H9 (cell line): ENCODE results near the gene TP73. TPM values are rescaled to one million over a fixed set of nuclear protein-coding genes. Genes with fewer than 3 reads are reported as not detected.

Experiments used
- DNase-seq: peaks from one replicate; pipeline ENCODE4 v3.0.0-alpha.2; 2017
- H2AFZ ChIP-seq: one replicate; pipeline ENCODE4 v1.6.1; 2013; ENCODE audit warnings: mild to moderate bottlenecking, low read length, control low read depth, moderate library complexity
- H2AK5ac ChIP-seq: 2 replicates; pipeline ENCODE4 v1.6.1; 2013; ENCODE audit warnings: low read length, control low read depth, mixed read lengths; ENCODE audit not compliant: insufficient read length
- H2BK120ac ChIP-seq: one replicate; pipeline ENCODE4 v1.6.1; 2013; ENCODE audit warnings: low read depth, mild to moderate bottlenecking, low read length, control low read depth, inconsistent platforms; ENCODE audit not compliant: poor library complexity, severe bottlenecking
- H2BK12ac ChIP-seq: 2 replicates; pipeline ENCODE4 v1.6.1; 2013; ENCODE audit warnings: low read length, control low read depth, mixed read lengths, low read depth; ENCODE audit not compliant: insufficient read length
- H2BK15ac ChIP-seq: 2 replicates; pipeline ENCODE4 v1.6.1; 2013; ENCODE audit warnings: low read depth, low read length, control low read depth
- H2BK20ac ChIP-seq: one replicate; pipeline ENCODE4 v1.6.1; 2013; ENCODE audit warnings: low read depth, mild to moderate bottlenecking, low read length, control low read depth, inconsistent platforms; ENCODE audit not compliant: poor library complexity, severe bottlenecking
- H2BK5ac ChIP-seq: 2 replicates; pipeline ENCODE4 v1.6.1; 2013; ENCODE audit warnings: low read length, control low read depth, mixed read lengths; ENCODE audit not compliant: insufficient read length
- H3K14ac ChIP-seq: 2 replicates; pipeline ENCODE4 v1.6.1; 2013; ENCODE audit warnings: low read length, control low read depth; ENCODE audit not compliant: insufficient read depth
- H3K18ac ChIP-seq: 2 replicates; pipeline ENCODE4 v1.6.1; 2013; ENCODE audit warnings: low read depth, mild to moderate bottlenecking, mixed read lengths, low read length, control low read depth; ENCODE audit not compliant: insufficient read length
- H3K23ac ChIP-seq: 2 replicates; pipeline ENCODE4 v1.6.1; 2013; ENCODE audit warnings: low read length, control low read depth, mixed read lengths, low read depth; ENCODE audit not compliant: insufficient read length
- H3K23me2 ChIP-seq: 2 replicates; pipeline ENCODE4 v1.6.1; 2013; ENCODE audit warnings: low read depth, mild to moderate bottlenecking, mixed read lengths, low read length, control low read depth; ENCODE audit not compliant: insufficient read length, poor library complexity, severe bottlenecking
- H3K27ac ChIP-seq: 2 replicates; pipeline ENCODE4 v1.5.1; 2013; ENCODE audit warnings: low read length, control low read depth, mixed read lengths, low read depth; ENCODE audit not compliant: insufficient read length
- H3K27me3 ChIP-seq: 2 replicates; pipeline ENCODE4 v1.6.1; 2013; ENCODE audit warnings: low read length, control low read depth, inconsistent platforms; ENCODE audit not compliant: insufficient read depth
- H3K4ac ChIP-seq: 2 replicates; pipeline ENCODE4 v1.6.1; 2013; ENCODE audit warnings: low read depth, mild to moderate bottlenecking, control low read depth, inconsistent platforms, low read length, moderate library complexity
- H3K4me1 ChIP-seq: 2 replicates; pipeline ENCODE4 v1.6.1; 2013; ENCODE audit warnings: low read length, control low read depth, inconsistent platforms; ENCODE audit not compliant: insufficient read depth
- H3K4me2 ChIP-seq: 2 replicates; pipeline ENCODE4 v1.6.1; 2013; ENCODE audit warnings: low read length, control low read depth, mixed read lengths; ENCODE audit not compliant: insufficient read length, insufficient read depth
- H3K56ac ChIP-seq: 2 replicates; pipeline ENCODE4 v1.6.1; 2013; ENCODE audit warnings: low read depth, mild to moderate bottlenecking, mixed read lengths, low read length, control low read depth; ENCODE audit not compliant: insufficient read length
- H3K79me1 ChIP-seq: 2 replicates; pipeline ENCODE4 v1.6.1; 2013; ENCODE audit warnings: low read depth, mild to moderate bottlenecking, moderate library complexity, low read length, control low read depth, inconsistent platforms; ENCODE audit not compliant: insufficient read depth, poor library complexity, severe bottlenecking
- H3K79me2 ChIP-seq: 2 replicates; pipeline ENCODE4 v1.6.1; 2013; ENCODE audit warnings: low read length, control low read depth, inconsistent platforms; ENCODE audit not compliant: insufficient read depth
- H3K9ac ChIP-seq: 2 replicates; pipeline ENCODE4 v1.6.1; 2013; ENCODE audit warnings: low read length, control low read depth, mixed read lengths; ENCODE audit not compliant: insufficient read length; ENCODE audit errors: extremely low read depth
- H3K9me3 ChIP-seq: one replicate; pipeline ENCODE4 v1.6.1; 2013; ENCODE audit warnings: low read depth, low read length, inconsistent platforms; ENCODE audit not compliant: control insufficient read depth
- H3T11ph ChIP-seq: one replicate; pipeline ENCODE4 v1.6.1; 2013; ENCODE audit warnings: mild to moderate bottlenecking, low read length, control low read depth, inconsistent platforms
- H4K20me1 ChIP-seq: one replicate; pipeline ENCODE4 v1.6.1; 2013; ENCODE audit not compliant: control insufficient read depth, insufficient read length, insufficient read depth
- H4K5ac ChIP-seq: 2 replicates; pipeline ENCODE4 v1.6.1; 2013; ENCODE audit warnings: low read depth, mild to moderate bottlenecking, mixed read lengths, low read length, control low read depth; ENCODE audit not compliant: insufficient read length
- H4K8ac ChIP-seq: replicated peaks from 2 replicates; pipeline ENCODE4 v1.6.1; 2013; ENCODE audit warnings: low read length, control low read depth, mixed read lengths, low read depth; ENCODE audit not compliant: insufficient read length
- H4K91ac ChIP-seq: 2 replicates; pipeline ENCODE4 v1.6.1; 2013; ENCODE audit warnings: low read depth, mild to moderate bottlenecking, moderate library complexity, mixed read lengths, low read length, control low read depth; ENCODE audit not compliant: insufficient read length
- H3K27ac Mint-ChIP-seq, 3 experiments: 2 replicates in 2 of 3; 3 replicates in 1 of 3; pipeline ENCODE4 v1.8.0; 2020 to 2021; ENCODE audit warnings: mixed read lengths in 3 of 3, mild to moderate bottlenecking in 1 of 3, moderate library complexity in 1 of 3
- H3K27me3 Mint-ChIP-seq: 2 replicates; pipeline ENCODE4 v1.8.0; 2021; ENCODE audit warnings: low read depth, mild to moderate bottlenecking, moderate library complexity, mixed read lengths
- H3K36me3 Mint-ChIP-seq, 3 experiments: 2 replicates in 2 of 3; 3 replicates in 1 of 3; pipeline ENCODE4 v1.8.0; 2020 to 2021; ENCODE audit warnings: low read depth in 3 of 3, mixed read lengths in 3 of 3; ENCODE audit not compliant: insufficient read depth in 1 of 3
- H3K4me1 Mint-ChIP-seq, 2 experiments: 2 replicates each; pipeline ENCODE4 v1.8.0; 2020; ENCODE audit warnings: mixed read lengths in 2 of 2
- H3K4me3 Mint-ChIP-seq, 2 experiments: 2 replicates in 1 of 2; 3 replicates in 1 of 2; pipeline ENCODE4 v1.8.0; 2020 to 2021; ENCODE audit warnings: mild to moderate bottlenecking in 2 of 2, mixed read lengths in 2 of 2, moderate library complexity in 1 of 2
- H3K9me3 Mint-ChIP-seq, 2 experiments: 2 replicates in 1 of 2; 3 replicates in 1 of 2; pipeline ENCODE4 v1.8.0; 2020; ENCODE audit warnings: mild to moderate bottlenecking in 2 of 2, mixed read lengths in 2 of 2, moderate library complexity in 1 of 2
- CTCF ChIP-seq: fragments of 200-600 bp; sonication (generic); conservative IDR thresholded peaks from 3 replicates; pipeline ENCODE4 v1.8.0; 2021; ENCODE audit warnings: antibody characterized with exemption, mild to moderate bottlenecking
- WGBS: extraction: QIAGEN DNeasy Blood & Tissue Kit; methylation state at CpG from one replicate; pipeline ENCODE4 v1.1.7; 2013; ENCODE audit warnings: missing lambda C conversion rate, low lambda C conversion rate, mixed read lengths; ENCODE audit not compliant: insufficient read length; ENCODE audit errors: extremely low coverage; 5-methylcytosine and 5-hydroxymethylcytosine counted together
- total RNA-seq: library from RNA; stranded (reverse); gene quantifications from 2 replicates; pipeline ENCODE4 v1.2.1, GENCODE V29; 2021

TP73 gene
- total RNA-seq, 1 experiment from 2014 or later: 4.7 TPM

DNA sequence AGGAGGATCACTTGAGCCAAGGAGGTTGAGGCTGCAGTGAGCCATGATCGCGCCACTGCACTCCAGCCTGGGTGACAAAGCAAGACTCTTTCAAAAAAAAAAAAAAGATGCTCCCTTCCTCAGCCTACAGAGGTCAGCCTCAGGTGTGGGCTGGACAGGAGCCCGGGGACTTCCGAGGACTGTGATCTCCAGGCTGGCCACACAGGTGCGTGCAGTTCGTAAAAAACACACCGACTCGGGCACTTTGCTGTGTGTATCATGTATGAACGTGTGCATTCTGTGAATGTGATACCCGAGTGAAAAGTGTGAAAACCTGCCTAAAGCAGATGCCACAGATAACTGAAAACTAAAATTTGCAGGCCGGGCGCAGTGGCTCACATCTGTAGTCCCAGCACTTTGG, 91.5 kb downstream of the TP73 start:
- TF ChIP-seq CTCF: no peak
- no peak overlapping the region for H3K56ac ChIP-seq
- H3K4me1 ChIP-seq: peaks cover 5% of the 10 kb centered on the region; the same call in 1 of the 2 replicates
- no peak overlapping the region for H3K23ac ChIP-seq
- H3K27me3 ChIP-seq: no peaks in the 10 kb centered on the region
- Mint-ChIP-seq H3K4me1 (peaks cover 18 to 19% of the 10 kb centered on the region in 2 experiments), H3K27ac (no peak overlapping the region), H3K9me3 (no peaks in the 10 kb centered on the region), H3K27me3 (no peaks in the 10 kb centered on the region; the same call in 1 of the 2 replicates), H3K4me3 (no peak overlapping the region; a peak in 1 of 5 replicates), H3K36me3 (peaks cover 24 to 43% (median 38%) of the 10 kb centered on the region in 3 experiments; a peak in 6 of 7 replicates)
- no peaks in the 10 kb centered on the region for H3K79me1 ChIP-seq
- no peak overlapping the region for H2BK20ac ChIP-seq
- no peak overlapping the region for H2BK15ac ChIP-seq
- H3K79me2 ChIP-seq: peaks cover 2% of the 10 kb centered on the region; the same call in 1 of the 2 replicates
- H2BK5ac ChIP-seq: no peak overlapping the region
- WGBS: no CpG with 5 or more reads among the region's 12 CpGs
- no peak overlapping the region for H3T11ph ChIP-seq
- H3K4me2 ChIP-seq: no peak overlapping the region
- no peak overlapping the region for H3K18ac ChIP-seq
- no peak overlapping the region for H4K91ac ChIP-seq
- no peak overlapping the region for H3K27ac ChIP-seq
- no peak overlapping the region for H2AFZ ChIP-seq
- no peak overlapping the region for H2BK12ac ChIP-seq
- H4K8ac ChIP-seq: no peak overlapping the region
- peaks cover 5% of the 10 kb centered on the region for H4K20me1 ChIP-seq
- H3K9me3 ChIP-seq: no peaks in the 10 kb centered on the region
- H3K9ac ChIP-seq: no peak overlapping the region
- no peak overlapping the region for H3K14ac ChIP-seq
- no peak overlapping the region for H3K4ac ChIP-seq
- no peak overlapping the region for H4K5ac ChIP-seq
- no peak overlapping the region for H2BK120ac ChIP-seq
- no peak overlapping the region for H2AK5ac ChIP-seq
- H3K23me2 ChIP-seq: peaks cover 11% of the 10 kb centered on the region
- no peak for DNase-seq
